GM18511 (cell line): Measurements from ENCODE around the gene UGT2B11.
"Not testable (repeated sequence)": the region's sequence is repeated elsewhere in the genome, so short reads cannot be mapped to it uniquely, and the experiment has no call there.

Experiments used
- ATAC-seq: cut with Tn5 transposase; IDR thresholded peaks from one replicate; pipeline ENCODE4 v1.9.1; 2021; ENCODE audit warnings: mild to moderate bottlenecking, moderate library complexity; ENCODE audit not compliant: unreplicated experiment

The UGT2B11 gene

DNA sequence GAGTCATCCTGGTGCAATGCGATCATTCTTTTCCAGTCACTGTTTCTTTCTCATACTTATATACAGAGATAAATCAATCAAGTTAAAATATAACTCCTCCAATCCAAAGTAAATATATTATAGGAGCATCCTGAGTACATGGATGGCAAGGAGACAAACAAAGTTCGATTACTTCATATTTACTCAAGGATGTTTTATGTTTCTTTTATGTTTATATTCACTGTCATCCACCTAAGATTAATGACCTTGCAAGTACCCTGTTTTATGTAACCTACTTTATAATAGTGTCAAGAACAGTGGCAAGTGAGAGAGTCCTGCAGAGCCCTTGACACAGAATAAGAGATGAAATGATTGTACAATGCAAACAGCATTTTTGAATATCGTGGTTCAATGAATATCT lies at the start of gene UGT2B11:
Gene UGT2B11 (minus strand): TSS at position 33 of the 400 bp plus-strand sequence. CDS start 26 bp downstream, at position 7.
- no peak for ATAC-seq

DNA sequence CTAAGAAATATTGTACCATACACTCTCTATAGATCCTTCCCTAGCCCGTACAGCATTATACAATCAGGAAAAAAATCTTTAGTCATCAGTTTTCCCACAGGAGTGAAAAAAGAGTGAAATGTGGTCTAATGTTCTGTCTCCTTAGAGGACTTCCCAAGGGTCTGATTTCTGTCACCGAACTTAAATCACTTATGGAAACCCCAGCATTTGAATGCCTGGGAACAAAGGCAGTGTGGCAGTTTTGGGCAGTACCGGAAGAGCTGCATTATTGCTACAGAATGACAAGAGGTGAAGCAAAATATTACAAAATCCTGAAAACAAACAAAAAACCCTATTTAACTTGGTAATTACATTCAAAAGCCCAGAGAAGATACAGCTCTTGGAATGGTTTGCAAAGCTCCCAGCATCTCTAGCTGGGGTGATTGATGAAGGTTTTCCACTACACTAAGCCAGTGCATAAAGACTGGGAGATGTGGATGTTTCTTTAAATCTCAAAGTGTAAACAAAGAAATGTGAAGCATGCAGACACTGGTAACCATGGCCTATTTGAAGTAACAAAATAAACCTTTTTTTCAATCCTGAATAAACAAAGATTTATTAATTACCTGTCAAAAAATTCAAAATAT lies 38.7 kb upstream of the UGT2B11 start:
- not testable (repeated sequence) for ATAC-seq

DNA sequence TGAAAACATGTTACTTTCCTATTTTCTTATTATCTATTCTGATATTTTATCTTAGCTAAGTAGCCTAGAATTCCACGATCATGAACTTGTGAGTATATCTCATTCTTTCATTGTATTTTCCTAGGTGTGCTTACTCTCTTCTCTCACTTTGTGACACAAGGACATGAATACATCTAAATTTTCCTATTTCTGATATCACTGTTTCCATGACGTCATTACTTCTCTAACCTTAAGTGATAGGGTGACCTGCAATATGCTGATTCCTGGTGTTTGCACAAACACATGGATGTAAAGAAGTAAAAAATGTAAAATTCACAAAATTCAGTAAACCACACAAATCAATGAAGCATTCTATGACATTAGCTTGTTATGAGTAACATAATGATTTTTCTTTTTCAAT lies 36.3 kb upstream of the UGT2B11 start:
- not testable (repeated sequence) for ATAC-seq

DNA sequence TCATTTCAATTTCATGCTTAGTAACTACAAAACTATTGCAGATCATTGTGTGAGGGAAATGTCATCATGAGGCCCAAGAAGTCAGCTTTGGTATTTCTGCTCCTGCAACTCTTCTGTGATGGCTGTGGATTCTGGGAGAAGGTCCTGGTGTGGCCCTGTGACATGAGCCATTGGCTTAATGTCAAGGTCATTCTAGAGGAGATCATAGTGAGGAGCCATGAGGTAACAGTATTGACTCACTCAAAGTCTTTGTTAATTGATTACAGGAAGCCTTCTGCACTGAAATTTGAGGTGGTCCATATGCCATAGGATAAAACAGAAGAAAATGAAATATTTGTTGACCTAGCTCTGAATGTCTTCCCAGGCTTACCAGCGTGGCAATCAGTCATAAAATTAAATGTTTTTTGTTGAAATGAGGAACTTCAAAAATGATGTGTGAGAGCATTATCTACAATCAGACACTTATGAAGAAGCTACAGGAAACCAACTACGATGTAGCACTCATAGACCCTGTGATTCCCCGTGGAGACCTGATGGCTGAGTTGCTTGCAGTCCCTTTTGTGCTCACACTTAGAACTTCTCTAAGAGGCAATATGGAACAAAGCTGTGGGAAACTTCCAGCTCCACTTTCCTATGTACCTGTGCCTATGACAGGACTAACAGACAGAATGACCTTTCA lies 28.2 kb upstream of the UGT2B11 start:
- not testable (repeated sequence) for ATAC-seq

DNA sequence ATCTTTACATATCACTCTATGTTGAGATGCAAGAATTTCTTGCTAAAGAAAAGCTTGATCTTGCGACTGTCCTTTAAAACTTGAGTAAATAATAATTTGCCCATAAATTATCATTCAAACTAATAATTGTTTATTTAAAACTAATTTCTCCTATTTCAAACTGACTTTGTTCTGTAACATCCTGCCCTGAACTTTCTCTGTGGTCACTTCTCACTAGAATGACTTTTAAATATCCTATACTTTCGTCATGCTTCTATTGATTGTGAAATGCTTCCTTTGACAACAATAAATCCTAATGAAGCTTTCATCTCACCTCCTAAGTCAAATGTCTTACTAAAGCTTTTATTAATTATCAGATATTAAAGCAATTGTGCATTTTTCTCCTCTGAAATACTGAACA lies 27.2 kb upstream of the UGT2B11 start:
- not testable (repeated sequence) for ATAC-seq

DNA sequence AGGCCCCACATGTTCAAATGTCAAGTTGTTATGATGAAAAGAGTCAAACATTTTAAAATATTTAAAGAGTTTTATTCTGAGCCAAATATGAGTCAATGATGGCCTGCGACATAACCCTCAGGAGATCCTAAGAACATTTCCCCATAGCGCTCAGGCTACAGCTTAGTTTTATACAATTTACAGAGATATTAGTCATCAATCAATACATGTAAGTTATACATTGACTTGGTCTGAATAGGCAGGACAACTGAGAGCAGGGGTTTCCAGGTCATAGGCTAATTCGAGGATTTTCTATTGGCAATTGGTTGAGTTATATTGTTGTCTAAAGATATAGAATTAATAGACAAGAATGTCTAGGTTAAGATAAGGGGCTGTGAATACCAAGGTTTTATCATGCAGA lies 26.2 kb upstream of the UGT2B11 start:
- not testable (repeated sequence) for ATAC-seq

DNA sequence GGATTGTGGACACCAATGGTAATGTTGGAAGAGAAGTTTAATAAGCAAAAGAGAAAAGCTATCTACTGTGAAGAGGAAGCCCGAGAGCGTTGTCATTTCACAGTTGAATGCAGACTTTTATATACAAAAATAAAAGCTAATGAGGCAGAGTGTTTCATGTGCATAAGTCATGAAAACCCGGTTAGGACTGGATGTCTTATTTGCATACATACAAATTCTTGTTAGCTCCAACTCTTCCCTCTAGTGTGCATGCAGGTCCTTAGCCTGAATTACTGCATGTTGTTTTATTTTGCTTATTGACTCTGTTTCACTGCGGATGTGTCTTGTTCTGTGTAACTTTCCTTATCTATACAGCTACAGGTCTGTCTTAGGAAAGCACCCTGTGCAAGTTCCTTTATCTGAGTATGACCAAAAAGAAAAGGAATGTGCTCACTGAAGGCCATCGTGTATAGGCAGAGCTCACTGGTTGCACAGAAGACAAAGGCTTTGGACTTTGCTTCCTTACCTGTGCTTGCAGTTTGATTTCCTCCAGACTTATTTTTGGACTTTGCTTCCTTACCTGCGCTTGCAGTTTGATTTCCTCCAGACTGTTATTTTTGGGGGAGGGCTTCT lies 25.1 kb upstream of the UGT2B11 start:
- no peak for ATAC-seq

DNA sequence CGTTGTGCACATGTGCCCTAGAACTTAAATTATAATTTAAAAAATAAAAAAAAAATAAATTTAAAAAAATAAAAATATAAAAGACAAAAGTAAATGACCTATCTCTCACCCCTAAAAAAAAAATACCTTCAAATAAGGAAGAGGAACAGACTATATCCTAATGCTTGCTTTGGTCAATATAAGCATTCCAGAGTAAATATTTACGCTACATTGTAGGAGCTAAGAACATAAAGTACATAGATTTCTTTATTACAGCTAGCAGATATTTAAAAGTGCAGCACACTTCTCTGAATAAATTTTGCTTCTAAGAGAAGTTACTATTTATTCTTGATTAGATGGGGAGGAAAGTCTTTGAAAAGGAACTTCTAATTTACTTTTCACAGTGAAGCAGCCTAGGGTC lies 24.5 kb upstream of the UGT2B11 start:
- no peak for ATAC-seq

DNA sequence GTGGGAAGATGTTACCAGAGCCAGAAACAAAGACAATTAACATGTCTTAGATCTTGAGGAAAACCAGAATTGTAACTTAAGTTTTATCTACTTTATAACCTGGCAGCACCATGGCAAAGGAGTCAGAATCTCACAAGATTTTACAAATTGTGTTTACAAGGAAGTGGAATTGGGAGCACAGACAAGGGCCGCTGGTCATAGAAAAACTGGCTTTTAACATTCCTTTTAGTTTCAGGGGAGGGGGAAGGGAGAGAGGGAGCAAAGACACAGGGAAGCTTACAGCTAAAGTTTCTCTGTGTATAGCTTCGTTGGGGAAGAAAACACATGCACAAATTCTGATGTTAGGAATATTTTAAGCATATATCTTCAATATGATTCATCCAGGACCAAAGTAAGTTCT lies 10.3 kb upstream of the UGT2B11 start:
- no peak for ATAC-seq

DNA sequence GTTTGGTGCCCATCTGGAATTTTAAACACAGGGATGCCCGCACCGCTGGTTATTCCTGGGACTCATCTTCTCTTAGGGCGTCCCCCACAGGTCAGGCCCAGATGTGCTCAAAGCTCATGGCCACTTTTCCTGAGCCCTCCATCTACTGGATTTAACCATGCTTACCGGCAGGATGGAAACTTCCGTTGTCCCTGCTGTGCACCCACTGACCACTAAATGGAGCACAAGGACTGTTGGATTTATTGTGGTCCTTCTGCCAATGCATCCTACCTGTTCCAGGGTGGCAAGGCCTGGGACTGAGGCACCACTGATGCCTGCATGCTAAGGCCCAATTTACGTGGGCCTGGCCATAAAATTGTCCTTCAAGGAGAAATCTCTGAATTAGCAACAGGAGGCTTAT lies 8.7 kb upstream of the UGT2B11 start:
- ATAC-seq, result not testable (repeated sequence)

DNA sequence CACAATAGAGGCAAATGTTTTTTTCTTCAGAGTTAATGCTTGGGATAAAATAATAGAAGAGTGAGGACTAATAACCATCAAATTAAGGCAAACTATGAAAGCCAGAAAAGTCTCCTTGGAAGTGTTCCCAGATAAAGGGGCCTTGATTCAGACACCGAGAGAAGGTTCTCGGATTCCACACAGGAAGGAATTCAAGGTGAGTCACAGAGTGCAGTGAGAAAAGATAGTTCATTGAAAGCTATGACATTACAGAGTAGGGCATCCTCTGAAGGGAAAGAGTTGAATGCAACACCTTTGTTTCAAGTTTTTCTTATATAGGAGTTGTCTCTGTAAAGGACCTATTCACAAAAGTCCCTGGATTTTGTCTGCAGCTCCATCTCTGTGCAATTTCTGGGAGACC lies 3.9 kb upstream of the UGT2B11 start:
- ATAC-seq, result not testable (repeated sequence)

DNA sequence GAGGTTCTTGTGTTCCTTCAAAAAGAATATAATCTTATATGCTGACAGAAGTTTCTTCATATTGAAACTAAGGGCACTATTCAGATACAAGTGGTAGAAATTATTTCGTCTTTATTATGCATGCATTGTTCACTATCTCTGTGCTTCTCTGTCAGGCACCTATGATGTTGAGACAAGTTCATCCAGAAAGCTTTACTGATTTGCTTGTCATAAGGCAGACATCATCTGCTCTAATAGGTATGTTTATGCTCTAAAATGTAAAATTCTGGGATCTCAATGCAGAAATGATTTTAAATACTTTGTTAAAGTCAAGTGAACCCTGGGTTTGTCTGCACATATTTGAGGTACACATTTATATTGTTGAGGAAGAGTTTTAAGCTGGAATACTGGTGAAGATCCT lies 3.6 kb downstream of the UGT2B11 start:
- ATAC-seq, result no peak

DNA sequence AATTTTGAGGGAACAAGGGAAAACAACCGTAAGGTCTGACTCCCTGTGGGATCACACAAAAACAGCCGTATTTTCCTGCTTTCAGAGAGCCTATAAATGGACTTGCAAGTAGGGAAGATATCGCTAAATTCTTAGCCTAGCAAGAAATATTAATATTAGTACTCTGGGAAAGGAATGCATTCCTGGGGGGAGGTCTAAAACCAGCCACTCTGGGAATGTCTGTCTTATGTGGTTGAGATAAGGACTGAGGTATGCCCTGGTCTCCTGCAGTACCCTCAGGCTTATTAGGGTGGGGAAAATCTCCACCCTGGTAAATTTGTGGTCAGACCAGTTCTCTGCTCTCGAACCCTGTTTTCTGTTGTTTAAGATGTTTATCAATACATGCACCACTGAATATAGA lies 16.0 kb downstream of the UGT2B11 start:
- ATAC-seq, result not testable (repeated sequence)

DNA sequence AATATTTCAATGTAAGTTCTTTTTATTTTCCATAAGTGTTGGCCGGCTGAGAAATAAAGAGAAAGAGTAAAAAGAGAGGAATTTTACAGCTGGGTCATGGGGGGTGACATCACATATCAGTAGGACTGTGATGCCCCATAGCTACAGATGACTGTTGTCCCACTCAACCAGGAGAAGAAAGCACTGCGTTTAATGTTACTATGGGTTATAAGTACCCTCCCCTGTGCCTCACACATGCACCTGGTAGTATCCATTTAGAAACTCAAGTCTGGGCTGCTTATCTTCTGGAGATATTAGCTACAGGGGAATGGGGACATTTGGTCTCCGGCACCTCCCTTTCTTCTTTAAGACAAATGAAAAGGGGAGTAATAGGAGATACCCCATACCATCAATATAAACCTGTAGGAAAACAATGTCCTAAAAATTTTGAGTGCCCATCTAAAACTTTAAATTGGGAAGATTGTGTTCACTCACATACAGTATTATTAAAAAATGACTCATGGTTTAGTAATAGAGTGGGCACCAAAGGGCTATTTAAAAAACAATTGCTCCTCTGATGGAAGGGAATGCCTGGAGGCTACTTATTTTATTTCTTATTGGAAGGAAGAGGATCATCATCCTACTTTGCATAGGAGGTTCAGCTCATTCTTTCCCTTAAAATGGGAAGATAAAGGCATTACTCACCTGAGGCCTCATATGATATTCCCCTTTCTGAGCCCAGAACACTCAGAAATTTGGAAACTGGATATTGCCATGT lies 18.2 kb downstream of the UGT2B11 start:
- ATAC-seq, result no peak

DNA sequence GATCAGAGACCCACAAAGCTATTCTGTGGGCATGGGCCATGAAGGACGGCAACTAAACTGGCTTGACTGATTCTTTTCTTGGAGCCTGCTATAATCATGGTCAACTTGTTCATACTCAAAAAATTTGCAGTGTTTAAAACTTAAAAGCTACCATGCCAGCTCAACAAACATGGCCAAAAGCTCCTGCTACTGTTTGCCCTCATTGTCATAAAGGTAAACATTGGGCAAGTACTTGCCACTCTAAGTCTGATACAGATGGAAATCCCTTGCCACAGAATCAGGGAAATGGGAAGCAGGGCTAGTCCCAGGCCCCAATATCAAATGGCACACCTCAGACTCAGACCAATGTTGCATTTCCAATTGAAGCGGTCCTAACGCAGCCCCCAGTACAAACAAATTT lies 20.4 kb downstream of the UGT2B11 start:
- no peak for ATAC-seq

DNA sequence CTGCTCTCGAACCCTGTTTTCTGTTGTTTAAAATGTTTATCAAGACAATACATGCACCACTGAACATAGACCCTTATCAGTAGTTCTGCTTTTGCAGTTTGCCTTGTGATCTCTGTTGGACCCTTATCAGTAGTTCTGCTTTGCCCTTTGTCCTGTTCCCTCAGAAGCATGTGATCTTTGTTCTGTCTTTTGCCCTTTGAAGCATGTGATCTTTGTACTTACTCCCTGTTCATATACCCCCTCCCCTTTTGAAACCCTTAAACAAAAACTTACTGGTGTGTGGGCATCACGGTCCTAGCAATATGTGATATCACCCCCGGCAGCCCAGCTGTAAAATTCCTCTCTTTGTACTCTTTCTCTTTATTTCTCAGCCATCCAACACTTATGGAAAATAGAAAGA lies 22.6 kb downstream of the UGT2B11 start:
- not testable (repeated sequence) for ATAC-seq

DNA sequence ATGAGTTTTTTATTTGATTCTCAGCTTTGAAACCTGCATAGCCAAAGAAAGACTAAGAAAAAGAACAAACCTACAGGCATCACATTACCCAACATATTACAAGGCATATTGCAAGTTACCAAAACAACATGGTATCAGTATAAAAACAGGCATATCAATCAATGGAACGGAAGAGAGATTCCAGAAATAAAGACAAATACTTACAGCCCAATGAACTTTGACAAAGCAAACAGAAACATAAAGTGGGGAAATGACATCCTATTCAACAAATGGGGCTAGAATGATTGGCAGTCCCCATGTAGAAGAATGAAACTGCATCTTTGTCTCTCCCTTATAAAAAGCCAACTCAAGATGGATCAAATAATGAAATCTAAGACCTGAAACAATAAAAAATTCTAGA lies 23.9 kb downstream of the UGT2B11 start:
- ATAC-seq, result not testable (repeated sequence)

DNA sequence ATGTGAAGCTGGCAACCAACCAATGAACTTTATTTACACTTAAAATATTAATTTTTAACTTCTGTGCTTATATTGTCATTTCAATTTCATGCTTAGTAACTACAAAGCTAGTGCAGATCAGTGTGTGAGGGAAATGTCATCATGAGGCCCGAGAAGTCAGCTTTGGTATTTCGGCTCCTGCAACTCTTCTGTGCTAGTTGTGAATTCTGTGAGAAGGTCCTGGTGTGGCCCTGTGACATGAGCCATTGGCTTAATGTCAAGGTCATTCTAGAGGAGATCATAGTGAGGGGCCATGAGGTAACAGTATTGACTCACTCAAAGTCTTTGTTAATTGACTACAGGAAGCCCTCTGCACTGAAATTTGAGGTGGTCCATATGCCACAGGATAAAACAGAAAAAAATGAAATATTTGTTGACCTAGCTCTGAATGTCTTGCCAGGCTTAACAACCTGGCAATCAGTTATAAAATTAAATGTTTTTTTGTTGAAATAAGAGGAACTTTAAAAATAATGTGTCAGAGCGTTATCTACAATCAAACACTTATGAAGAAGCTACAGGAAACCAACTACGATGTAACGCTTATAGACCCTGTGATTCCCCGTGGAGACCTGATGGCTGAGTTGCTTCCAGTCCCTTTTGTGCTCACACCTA lies 32.9 kb downstream of the UGT2B11 start:
- ATAC-seq, result not testable (repeated sequence)

DNA sequence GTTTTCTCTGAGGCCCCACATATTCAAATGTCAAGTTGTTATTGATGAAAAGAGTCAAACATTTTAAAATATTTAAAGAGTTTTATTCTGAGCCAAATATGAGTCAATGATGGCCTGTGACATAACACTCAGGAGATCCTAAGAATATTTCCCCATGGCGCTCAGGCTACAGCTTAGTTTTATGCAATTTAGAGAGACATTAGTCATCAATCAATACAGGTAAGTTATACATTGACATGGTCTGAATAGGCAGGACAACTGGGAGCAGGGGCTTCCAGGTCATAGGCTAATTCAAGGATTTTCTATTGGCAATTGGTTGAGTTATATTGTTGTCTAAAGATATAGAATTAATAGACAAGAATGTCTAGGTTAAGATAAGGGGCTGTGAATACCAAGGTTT lies 34.7 kb downstream of the UGT2B11 start:
- ATAC-seq, result not testable (repeated sequence)

DNA sequence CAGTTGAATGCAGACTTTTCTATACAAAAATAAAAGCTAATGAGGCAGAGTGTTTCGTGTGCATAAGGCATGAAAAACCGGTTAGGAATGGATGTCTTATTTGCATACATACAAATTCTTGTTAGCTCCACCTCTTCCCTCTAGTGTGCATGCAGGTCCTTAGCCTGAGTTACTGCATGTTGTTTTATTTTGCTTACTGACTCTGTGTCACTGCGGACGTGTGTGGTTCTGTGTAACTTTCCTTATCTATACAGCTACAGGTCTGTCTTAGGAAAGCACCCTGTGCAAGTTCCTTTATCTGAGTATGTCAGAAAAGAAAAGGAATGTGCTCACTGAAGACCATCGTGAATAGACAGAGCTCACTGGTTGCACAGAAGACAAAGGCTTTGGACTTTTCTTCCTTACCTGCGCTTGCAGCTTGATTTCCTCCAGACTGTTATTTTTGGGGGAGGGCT lies 35.8 kb downstream of the UGT2B11 start:
- not testable (repeated sequence) for ATAC-seq
